Measurements from ENCODE around the gene OR2T11. TPM values are rescaled to one million over a fixed set of nuclear protein-coding genes. Genes with fewer than 3 reads are reported as not detected.

OR2T11 gene
- total RNA-seq, 1 donor from 2014 or later, result not detected

DNA sequence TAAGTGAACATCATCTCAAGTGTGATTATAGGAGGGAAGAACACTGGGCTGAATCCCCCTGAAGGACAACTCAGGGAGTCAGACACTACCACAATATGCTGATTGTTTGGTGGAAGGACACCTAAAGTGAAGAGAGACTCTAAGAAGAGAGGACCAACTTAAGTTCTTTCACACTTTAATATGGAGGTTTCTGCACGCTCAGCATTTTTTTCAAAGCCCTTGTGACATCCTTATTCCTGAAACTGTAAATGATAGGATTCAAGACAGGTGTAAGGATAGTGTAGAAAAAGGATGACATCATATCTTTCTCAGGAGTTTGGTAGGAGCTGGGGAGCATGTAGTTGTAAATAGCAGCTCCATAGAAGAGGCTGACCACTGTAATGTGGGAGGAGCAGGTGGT is 42.2 kb downstream of the OR2T11 start:
- Histone ChIP-seq H3K27ac (ENCODE audit: low read depth, low read length) (no peak overlapping the region), H3K27me3 (ENCODE audit: insufficient read depth, low read length) (no peaks in the 10 kb centered on the region), H2AFZ (ENCODE audit: low read depth, low read length) (no peak overlapping the region), H3K9ac (ENCODE audit: low read length) (no peak overlapping the region), H4K20me1 (ENCODE audit: insufficient read depth, low read length) (no peaks in the 10 kb centered on the region), H3K4me3 (ENCODE audit: insufficient read depth, low read depth, low read length) (no peak overlapping the region), H3K4me1 (ENCODE audit: insufficient read depth, low read length) (no peaks in the 10 kb centered on the region), H3K79me2 (ENCODE audit: insufficient read depth, low read length) (no peaks in the 10 kb centered on the region), H3K4me2 (ENCODE audit: low read length) (no peak overlapping the region), H3K9me3 (ENCODE audit: insufficient read depth, low read depth, low read length) (peaks cover 15% of the 10 kb centered on the region), H3K36me3 (ENCODE audit: insufficient read depth, low read length) (no peaks in the 10 kb centered on the region)
- peaks cover 2% of the 10 kb centered on the region for H3K9me3 Mint-ChIP-seq (ENCODE audit: unreplicated experiment)
- no peaks in the 10 kb centered on the region for H3K4me1 Mint-ChIP-seq (ENCODE audit: low read depth, unreplicated experiment)
- H3K36me3 Mint-ChIP-seq (ENCODE audit: low read depth, unreplicated experiment), result no peaks in the 10 kb centered on the region
- H3K27me3 Mint-ChIP-seq (ENCODE audit: low read depth, unreplicated experiment), result no peaks in the 10 kb centered on the region
- H3K4me3 Mint-ChIP-seq (ENCODE audit: unreplicated experiment), result no peak overlapping the region
- no peak overlapping the region for H3K27ac Mint-ChIP-seq (ENCODE audit: unreplicated experiment)
- TF ChIP-seq EZH2 (IDR thresholded peaks at IDR 0.05; ENCODE audit: insufficient read depth, low read length), result no peak
- TF ChIP-seq, protein P1, sequence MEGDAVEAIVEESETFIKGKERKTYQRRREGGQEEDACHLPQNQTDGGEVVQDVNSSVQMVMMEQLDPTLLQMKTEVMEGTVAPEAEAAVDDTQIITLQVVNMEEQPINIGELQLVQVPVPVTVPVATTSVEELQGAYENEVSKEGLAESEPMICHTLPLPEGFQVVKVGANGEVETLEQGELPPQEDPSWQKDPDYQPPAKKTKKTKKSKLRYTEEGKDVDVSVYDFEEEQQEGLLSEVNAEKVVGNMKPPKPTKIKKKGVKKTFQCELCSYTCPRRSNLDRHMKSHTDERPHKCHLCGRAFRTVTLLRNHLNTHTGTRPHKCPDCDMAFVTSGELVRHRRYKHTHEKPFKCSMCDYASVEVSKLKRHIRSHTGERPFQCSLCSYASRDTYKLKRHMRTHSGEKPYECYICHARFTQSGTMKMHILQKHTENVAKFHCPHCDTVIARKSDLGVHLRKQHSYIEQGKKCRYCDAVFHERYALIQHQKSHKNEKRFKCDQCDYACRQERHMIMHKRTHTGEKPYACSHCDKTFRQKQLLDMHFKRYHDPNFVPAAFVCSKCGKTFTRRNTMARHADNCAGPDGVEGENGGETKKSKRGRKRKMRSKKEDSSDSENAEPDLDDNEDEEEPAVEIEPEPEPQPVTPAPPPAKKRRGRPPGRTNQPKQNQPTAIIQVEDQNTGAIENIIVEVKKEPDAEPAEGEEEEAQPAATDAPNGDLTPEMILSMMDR (IDR thresholded peaks at IDR 0.05; ENCODE audit: insufficient read depth, low read depth, low read length), result no peak
- FAIRE-seq, result no peak
- DNase-seq (ENCODE audit: low read depth), result no peak

DNA sequence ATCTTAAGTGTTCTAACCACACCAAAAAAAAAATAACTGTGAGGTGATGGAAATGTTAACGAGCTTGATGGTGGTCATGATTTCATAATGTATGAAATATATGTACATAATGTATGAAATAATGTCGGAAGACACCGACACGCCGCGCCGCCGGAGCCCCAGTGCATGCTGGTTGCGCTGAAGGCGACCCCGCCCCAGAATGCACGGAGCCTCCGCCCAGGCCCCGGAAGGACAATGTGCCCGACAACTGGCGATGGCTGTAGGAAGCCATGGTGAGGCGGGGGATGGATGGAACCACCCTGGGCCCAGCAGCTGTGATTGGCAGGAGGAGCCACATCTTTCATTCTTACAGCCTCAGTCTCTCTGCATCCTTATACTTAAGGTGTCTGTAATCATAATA is 44.8 kb downstream of the OR2T11 start:
- Histone ChIP-seq H3K27ac (ENCODE audit: low read depth, low read length) (no peak overlapping the region), H3K36me3 (ENCODE audit: insufficient read depth, low read length) (no peaks in the 10 kb centered on the region), H3K9ac (ENCODE audit: low read length) (no peak overlapping the region), H3K4me1 (ENCODE audit: insufficient read depth, low read length) (no peaks in the 10 kb centered on the region), H3K9me3 (ENCODE audit: insufficient read depth, low read depth, low read length) (peaks cover 12% of the 10 kb centered on the region), H3K4me2 (ENCODE audit: low read length) (no peak overlapping the region), H3K4me3 (ENCODE audit: insufficient read depth, low read depth, low read length) (no peak overlapping the region), H3K27me3 (ENCODE audit: insufficient read depth, low read length) (no peaks in the 10 kb centered on the region), H3K79me2 (ENCODE audit: insufficient read depth, low read length) (no peaks in the 10 kb centered on the region), H4K20me1 (ENCODE audit: insufficient read depth, low read length) (no peaks in the 10 kb centered on the region), H2AFZ (ENCODE audit: low read depth, low read length) (no peak overlapping the region)
- peaks cover 2% of the 10 kb centered on the region for H3K9me3 Mint-ChIP-seq (ENCODE audit: unreplicated experiment)
- no peaks in the 10 kb centered on the region for H3K27me3 Mint-ChIP-seq (ENCODE audit: low read depth, unreplicated experiment)
- H3K4me3 Mint-ChIP-seq (ENCODE audit: unreplicated experiment), result no peak overlapping the region
- no peaks in the 10 kb centered on the region for H3K4me1 Mint-ChIP-seq (ENCODE audit: low read depth, unreplicated experiment)
- TF ChIP-seq EZH2 (IDR thresholded peaks at IDR 0.05; ENCODE audit: insufficient read depth, low read length), result no peak
- TF ChIP-seq, protein P1 (IDR thresholded peaks at IDR 0.05; ENCODE audit: insufficient read depth, low read depth, low read length), result no peak
- DNase-seq (ENCODE audit: low read depth) (no peak), FAIRE-seq (no peak)
- no peak overlapping the region for H3K27ac Mint-ChIP-seq (ENCODE audit: unreplicated experiment)
- no peaks in the 10 kb centered on the region for H3K36me3 Mint-ChIP-seq (ENCODE audit: low read depth, unreplicated experiment)

GRCh38 chr1:248589334-248589733 is 45.6 kb downstream of the OR2T11 start:
- no peak overlapping the region for H3K27ac ChIP-seq (ENCODE audit: low read depth, low read length)
- H3K4me3 Mint-ChIP-seq (ENCODE audit: unreplicated experiment), result no peak overlapping the region

More at GRCh38 chr1:248589334-248589733, 45.6 kb downstream of the OR2T11 start:
- Histone ChIP-seq H4K20me1 (ENCODE audit: insufficient read depth, low read length) (no peaks in the 10 kb centered on the region), H3K4me2 (ENCODE audit: low read length) (no peak overlapping the region), H3K27me3 (ENCODE audit: insufficient read depth, low read length) (no peaks in the 10 kb centered on the region), H3K36me3 (ENCODE audit: insufficient read depth, low read length) (no peaks in the 10 kb centered on the region), H3K79me2 (ENCODE audit: insufficient read depth, low read length) (no peaks in the 10 kb centered on the region), H2AFZ (ENCODE audit: low read depth, low read length) (no peak overlapping the region), H3K9ac (ENCODE audit: low read length) (no peak overlapping the region), H3K4me1 (ENCODE audit: insufficient read depth, low read length) (no peaks in the 10 kb centered on the region), H3K9me3 (ENCODE audit: insufficient read depth, low read depth, low read length) (peaks cover 12% of the 10 kb centered on the region), H3K4me3 (ENCODE audit: insufficient read depth, low read depth, low read length) (no peak overlapping the region)
- FAIRE-seq, result no peak
- TF ChIP-seq, protein P1 (IDR thresholded peaks at IDR 0.05; ENCODE audit: insufficient read depth, low read depth, low read length), result no peak
- no peak for TF ChIP-seq EZH2 (IDR thresholded peaks at IDR 0.05; ENCODE audit: insufficient read depth, low read length)
- H3K27me3 Mint-ChIP-seq (ENCODE audit: low read depth, unreplicated experiment), result no peaks in the 10 kb centered on the region
- no peaks in the 10 kb centered on the region for H3K4me1 Mint-ChIP-seq (ENCODE audit: low read depth, unreplicated experiment)
- peaks cover 3% of the 10 kb centered on the region for H3K9me3 Mint-ChIP-seq (ENCODE audit: unreplicated experiment)
- H3K36me3 Mint-ChIP-seq (ENCODE audit: low read depth, unreplicated experiment), result no peaks in the 10 kb centered on the region
- DNase-seq (ENCODE audit: low read depth), result no peak
- H3K27ac Mint-ChIP-seq (ENCODE audit: unreplicated experiment), result no peak overlapping the region

Measured in astrocyte (in vitro differentiated cells and primary cell).